Peyer's patch (tissue), 4 donors: ENCODE data around the gene TBCD.

Experiments
- POLR2A ChIP-seq, 2 donors: fragments of 450-650 bp; IDR thresholded peaks; one replicate each; pipeline ENCODE4 v1.5.1; 2017; ENCODE audit warnings: antibody characterized with exemption in 2 of 2, mild to moderate bottlenecking in 2 of 2, moderate library complexity in 2 of 2
- TF ChIP-seq, protein P1 (sequence below), 6 experiments: fragments of 450-650 bp in 4 of 6; fragments of 200-600 bp in 2 of 6; sonication (generic) in 1 of 6; IDR thresholded peaks; one replicate each; pipeline ENCODE4 v1.5.1; 2017 to 2019; ENCODE audit warnings: antibody characterized with exemption in 6 of 6, mild to moderate bottlenecking in 3 of 6, moderate library complexity in 1 of 6

DNA sequence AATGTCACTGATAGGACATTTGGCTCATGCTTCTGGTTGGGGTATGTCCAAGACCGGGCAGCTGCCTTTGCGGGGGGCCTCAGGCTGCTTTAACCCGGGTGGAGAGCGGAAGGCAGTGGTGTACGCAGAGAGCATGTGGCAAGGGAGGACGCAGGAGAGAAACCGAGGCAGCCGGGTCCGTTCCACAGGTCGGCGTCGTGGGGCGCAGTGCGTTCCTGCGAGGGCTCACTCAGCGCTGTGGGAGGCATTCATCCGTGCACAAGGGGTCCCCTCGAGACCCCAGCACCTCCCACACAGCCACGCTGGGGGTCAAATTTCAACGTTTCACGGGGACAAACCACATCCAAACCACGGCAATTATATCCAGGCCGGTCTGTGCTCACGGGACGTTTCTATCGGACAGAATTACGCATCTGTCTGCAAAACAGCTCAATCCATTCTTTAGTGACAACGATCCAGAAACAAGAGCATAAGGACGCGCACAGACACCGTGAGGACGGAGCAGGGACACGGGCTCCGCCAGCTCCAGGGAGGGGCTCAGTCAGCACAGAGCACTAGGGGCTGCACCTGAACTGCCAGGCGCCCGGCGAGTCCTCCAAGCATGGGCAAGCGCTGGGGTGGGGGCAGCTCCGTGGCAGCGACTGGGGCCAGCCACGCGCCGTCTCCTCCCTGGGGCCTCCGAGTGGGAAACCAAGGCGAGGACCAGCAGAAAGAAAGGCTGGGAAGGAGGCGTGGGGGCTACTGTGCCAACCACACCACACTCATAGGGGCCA, 219.1 kb downstream of the TBCD start:
- TF ChIP-seq, protein P1, sequence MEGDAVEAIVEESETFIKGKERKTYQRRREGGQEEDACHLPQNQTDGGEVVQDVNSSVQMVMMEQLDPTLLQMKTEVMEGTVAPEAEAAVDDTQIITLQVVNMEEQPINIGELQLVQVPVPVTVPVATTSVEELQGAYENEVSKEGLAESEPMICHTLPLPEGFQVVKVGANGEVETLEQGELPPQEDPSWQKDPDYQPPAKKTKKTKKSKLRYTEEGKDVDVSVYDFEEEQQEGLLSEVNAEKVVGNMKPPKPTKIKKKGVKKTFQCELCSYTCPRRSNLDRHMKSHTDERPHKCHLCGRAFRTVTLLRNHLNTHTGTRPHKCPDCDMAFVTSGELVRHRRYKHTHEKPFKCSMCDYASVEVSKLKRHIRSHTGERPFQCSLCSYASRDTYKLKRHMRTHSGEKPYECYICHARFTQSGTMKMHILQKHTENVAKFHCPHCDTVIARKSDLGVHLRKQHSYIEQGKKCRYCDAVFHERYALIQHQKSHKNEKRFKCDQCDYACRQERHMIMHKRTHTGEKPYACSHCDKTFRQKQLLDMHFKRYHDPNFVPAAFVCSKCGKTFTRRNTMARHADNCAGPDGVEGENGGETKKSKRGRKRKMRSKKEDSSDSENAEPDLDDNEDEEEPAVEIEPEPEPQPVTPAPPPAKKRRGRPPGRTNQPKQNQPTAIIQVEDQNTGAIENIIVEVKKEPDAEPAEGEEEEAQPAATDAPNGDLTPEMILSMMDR (IDR thresholded peaks at IDR 0.05) = no peak
- no peak for TF ChIP-seq POLR2A (IDR thresholded peaks at IDR 0.05)
